Endodermal cell (in vitro differentiated cells): ENCODE data around the gene ZNF546. TPM values are rescaled to one million over a fixed set of nuclear protein-coding genes. Genes with fewer than 3 reads are reported as not detected.

ENCODE experiments used
- DNase-seq: peaks from one replicate; pipeline ENCODE4 v3.0.0-alpha.2; 2017
- H3K27ac ChIP-seq: 2 replicates; pipeline ENCODE4 v1.5.1; 2013; ENCODE audit warnings: mild to moderate bottlenecking, low read depth, low read length, moderate library complexity
- H3K27me3 ChIP-seq: 2 replicates; pipeline ENCODE4 v1.6.1; 2013; ENCODE audit warnings: mild to moderate bottlenecking, low read length, moderate library complexity; ENCODE audit not compliant: insufficient read depth, control insufficient read depth, poor library complexity, severe bottlenecking
- H3K36me3 ChIP-seq: 2 replicates; pipeline ENCODE4 v1.7.0; 2013; ENCODE audit warnings: mild to moderate bottlenecking, low read length, moderate library complexity; ENCODE audit not compliant: control insufficient read depth, insufficient read depth
- H3K4me1 ChIP-seq: one replicate; pipeline ENCODE4 v1.7.0; 2013; ENCODE audit warnings: low read length; ENCODE audit not compliant: control insufficient read depth, insufficient read depth
- H3K4me3 ChIP-seq: 2 replicates; pipeline ENCODE4 v1.5.1; 2013; ENCODE audit warnings: mild to moderate bottlenecking, low read length, moderate library complexity
- H3K9ac ChIP-seq: 2 replicates; pipeline ENCODE4 v1.6.1; 2013; ENCODE audit warnings: mild to moderate bottlenecking, low read length, moderate library complexity; ENCODE audit not compliant: poor library complexity, severe bottlenecking; ENCODE audit errors: extremely low read depth
- H3K9me3 ChIP-seq: 2 replicates; pipeline ENCODE4 v1.6.1; 2013; ENCODE audit warnings: mild to moderate bottlenecking, low read length, moderate library complexity; ENCODE audit not compliant: control insufficient read depth
- H3K27ac Mint-ChIP-seq: 2 replicates; pipeline ENCODE4 v1.8.0; 2020; ENCODE audit warnings: mixed read lengths
- H3K27me3 Mint-ChIP-seq: 2 replicates; pipeline ENCODE4 v1.8.0; 2021; ENCODE audit warnings: mild to moderate bottlenecking, mixed read lengths; ENCODE audit not compliant: insufficient read depth
- H3K36me3 Mint-ChIP-seq: 2 replicates; pipeline ENCODE4 v1.8.0; 2020; ENCODE audit warnings: low read depth, mixed read lengths
- H3K4me1 Mint-ChIP-seq: 2 replicates; pipeline ENCODE4 v1.8.0; 2020; ENCODE audit warnings: mixed read lengths
- H3K4me3 Mint-ChIP-seq: 2 replicates; pipeline ENCODE4 v1.8.0; 2020; ENCODE audit warnings: mild to moderate bottlenecking, moderate library complexity, mixed read lengths
- H3K9me3 Mint-ChIP-seq: 2 replicates; pipeline ENCODE4 v1.8.0; 2020; ENCODE audit warnings: mild to moderate bottlenecking, mixed read lengths
- WGBS, 2 experiments: methylation state at CpG; one replicate each; pipeline versions ENCODE4 v1.1.5 to v1.1.7; 2013; ENCODE audit warnings: missing lambda C conversion rate in 2 of 2, mixed read lengths in 1 of 2; ENCODE audit not compliant: insufficient coverage in 1 of 2, insufficient read length in 1 of 2; 5-methylcytosine and 5-hydroxymethylcytosine counted together
- total RNA-seq, 2 donors: library from RNA; stranded (reverse); fragmentation: NEBNext Ultra II Directional in 1 of 2; extraction: Animal tissue kit (Norgen Biotek cat#: 25700) in 1 of 2; gene quantifications; 2 replicates in 1 of 2; 3 replicates in 1 of 2; pipeline ENCODE4 v1.2.1, GENCODE V29; 2021
- TF ChIP-seq, protein P1 (sequence below): fragments of 200-600 bp; sonication (generic); conservative IDR thresholded peaks from 2 replicates; pipeline ENCODE4 v1.5.0; 2021; ENCODE audit warnings: antibody characterized with exemption, mild to moderate bottlenecking

Gene ZNF546
- total RNA-seq, 2 donors from 2014 or later = 2.5 to 4.6 TPM

DNA sequence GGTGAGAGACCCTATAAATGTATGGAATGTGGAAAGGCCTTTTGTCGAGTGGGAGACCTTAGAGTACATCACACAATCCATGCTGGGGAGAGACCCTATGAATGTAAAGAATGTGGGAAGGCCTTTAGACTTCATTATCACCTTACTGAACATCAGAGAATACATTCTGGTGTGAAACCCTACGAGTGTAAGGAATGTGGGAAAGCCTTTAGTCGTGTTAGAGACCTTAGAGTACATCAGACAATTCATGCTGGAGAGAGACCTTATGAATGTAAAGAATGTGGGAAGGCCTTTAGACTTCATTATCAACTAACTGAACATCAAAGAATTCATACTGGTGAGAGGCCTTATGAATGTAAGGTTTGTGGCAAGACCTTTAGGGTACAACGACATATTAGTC is 17.1 kb downstream of the ZNF546 start:
- no peak overlapping the region for H3K4me3 Mint-ChIP-seq
- no peak overlapping the region for H3K9ac ChIP-seq
- H3K27ac Mint-ChIP-seq = no peak overlapping the region
- no peaks in the 10 kb centered on the region for H3K27me3 Mint-ChIP-seq
- no peaks in the 10 kb centered on the region for H3K4me1 Mint-ChIP-seq
- no peak for DNase-seq
- peaks cover 85% of the 10 kb centered on the region for H3K9me3 Mint-ChIP-seq
- no peaks in the 10 kb centered on the region for H3K27me3 ChIP-seq
- TF ChIP-seq, protein P1, sequence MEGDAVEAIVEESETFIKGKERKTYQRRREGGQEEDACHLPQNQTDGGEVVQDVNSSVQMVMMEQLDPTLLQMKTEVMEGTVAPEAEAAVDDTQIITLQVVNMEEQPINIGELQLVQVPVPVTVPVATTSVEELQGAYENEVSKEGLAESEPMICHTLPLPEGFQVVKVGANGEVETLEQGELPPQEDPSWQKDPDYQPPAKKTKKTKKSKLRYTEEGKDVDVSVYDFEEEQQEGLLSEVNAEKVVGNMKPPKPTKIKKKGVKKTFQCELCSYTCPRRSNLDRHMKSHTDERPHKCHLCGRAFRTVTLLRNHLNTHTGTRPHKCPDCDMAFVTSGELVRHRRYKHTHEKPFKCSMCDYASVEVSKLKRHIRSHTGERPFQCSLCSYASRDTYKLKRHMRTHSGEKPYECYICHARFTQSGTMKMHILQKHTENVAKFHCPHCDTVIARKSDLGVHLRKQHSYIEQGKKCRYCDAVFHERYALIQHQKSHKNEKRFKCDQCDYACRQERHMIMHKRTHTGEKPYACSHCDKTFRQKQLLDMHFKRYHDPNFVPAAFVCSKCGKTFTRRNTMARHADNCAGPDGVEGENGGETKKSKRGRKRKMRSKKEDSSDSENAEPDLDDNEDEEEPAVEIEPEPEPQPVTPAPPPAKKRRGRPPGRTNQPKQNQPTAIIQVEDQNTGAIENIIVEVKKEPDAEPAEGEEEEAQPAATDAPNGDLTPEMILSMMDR = no peak
- peaks cover 22% of the 10 kb centered on the region for H3K36me3 ChIP-seq
- peaks cover 74% of the 10 kb centered on the region for H3K9me3 ChIP-seq
- H3K4me1 ChIP-seq = no peaks in the 10 kb centered on the region
- 89 to 96% methylated on average over 1 to 3 of the region's 4 CpGs for WGBS, 2 experiments
- peak overlapping the region; percentile 25 for H3K4me3 ChIP-seq
- peaks cover 46% of the 10 kb centered on the region for H3K36me3 Mint-ChIP-seq
- H3K27ac ChIP-seq = no peak overlapping the region

DNA sequence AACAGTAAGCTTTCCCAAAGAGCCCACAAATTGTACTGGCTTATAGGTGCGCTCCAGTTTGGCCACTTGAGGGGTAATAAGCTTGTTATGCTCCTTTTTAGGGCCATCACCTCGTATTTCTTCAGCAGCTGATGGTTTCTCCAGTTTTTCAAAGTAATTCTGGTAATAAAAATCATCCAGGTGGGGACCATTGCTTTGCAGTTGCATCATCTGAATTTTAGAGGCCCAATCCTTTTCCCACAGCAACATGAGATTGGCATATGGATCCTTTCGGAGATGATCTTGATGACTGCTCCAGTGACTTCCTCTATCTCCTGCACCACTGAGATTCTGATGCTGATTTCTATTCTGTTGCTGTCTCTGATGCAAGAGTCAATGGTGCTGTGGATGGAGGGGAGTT is 27.1 kb downstream of the ZNF546 start:
- TF ChIP-seq, protein P1 = no peak
- peaks cover 8% of the 10 kb centered on the region for H3K27me3 Mint-ChIP-seq
- Histone ChIP-seq H3K4me1 (no peaks in the 10 kb centered on the region), H3K27ac (no peak overlapping the region), H3K36me3 (peaks cover 7% of the 10 kb centered on the region), H3K9ac (no peak overlapping the region), H3K27me3 (no peaks in the 10 kb centered on the region), H3K9me3 (peaks cover 66% of the 10 kb centered on the region), H3K4me3 (peak overlapping the region; percentile 62)
- 75 to 84% methylated on average over 3 of the region's 3 CpGs for WGBS, 2 experiments
- no peak for DNase-seq
- H3K4me1 Mint-ChIP-seq = no peaks in the 10 kb centered on the region
- no peak overlapping the region for H3K27ac Mint-ChIP-seq
- no peak overlapping the region for H3K4me3 Mint-ChIP-seq
- H3K9me3 Mint-ChIP-seq = peaks cover 72% of the 10 kb centered on the region
- peaks cover 16% of the 10 kb centered on the region for H3K36me3 Mint-ChIP-seq

DNA sequence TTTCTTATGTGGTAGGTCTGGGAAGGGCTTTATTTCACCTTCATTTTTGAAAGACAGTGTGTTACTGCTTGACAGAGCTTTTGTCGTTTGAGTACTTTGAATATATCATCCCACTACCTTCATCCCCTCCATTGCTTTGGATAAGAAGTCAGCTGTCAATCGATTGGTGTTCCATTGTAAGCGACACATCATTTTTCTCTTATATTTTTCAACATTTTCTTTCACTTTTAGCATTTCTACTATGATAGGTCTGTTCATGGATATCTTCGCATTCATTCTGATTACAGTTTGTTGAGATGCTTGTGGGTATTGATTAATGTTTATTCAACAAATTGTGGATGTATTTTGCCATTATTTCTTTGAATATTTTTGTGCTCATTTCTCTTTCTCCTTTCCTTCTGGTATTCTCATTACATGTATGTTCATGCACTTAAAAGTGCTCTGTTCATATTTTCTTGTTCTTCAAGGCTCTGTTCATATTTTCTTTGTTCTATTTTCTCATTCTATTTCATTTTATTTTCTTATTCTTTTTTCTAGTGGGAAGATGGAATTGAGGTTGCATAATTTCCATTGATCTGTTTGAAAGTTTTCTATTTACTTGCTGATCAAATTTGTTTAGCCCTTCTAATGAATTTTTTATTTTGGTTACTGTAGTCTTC is 29.2 kb downstream of the ZNF546 start:
- H3K4me3 ChIP-seq = peak overlapping the region; percentile 68
- TF ChIP-seq, protein P1 = no peak
- H3K9me3 ChIP-seq = peaks cover 86% of the 10 kb centered on the region
- DNase-seq = no peak
- Mint-ChIP-seq H3K36me3 (peaks cover 29% of the 10 kb centered on the region), H3K27me3 (peaks cover 8% of the 10 kb centered on the region), H3K4me3 (no peak overlapping the region), H3K27ac (no peak overlapping the region), H3K4me1 (no peaks in the 10 kb centered on the region), H3K9me3 (peaks cover 90% of the 10 kb centered on the region)
- H3K27me3 ChIP-seq = no peaks in the 10 kb centered on the region
- peaks cover 7% of the 10 kb centered on the region for H3K36me3 ChIP-seq
- 98% methylated on average over 3 of the region's 4 CpGs; no CpG with 5 or more reads in 1 of the 2 experiments for WGBS, 2 experiments
- no peaks in the 10 kb centered on the region for H3K4me1 ChIP-seq
- H3K27ac ChIP-seq = no peak overlapping the region
- H3K9ac ChIP-seq = no peak overlapping the region
